Kidney (tissue), 14 donors: ENCODE results near the gene SMIM20. TPM values are rescaled to one million over a fixed set of nuclear protein-coding genes. Genes with fewer than 3 reads are reported as not detected.

ENCODE experiments used
- DNase-seq, 5 donors: peaks; one replicate each; pipeline ENCODE4 v3.0.0-alpha.2; 2013 to 2020
- FAIRE-seq: peaks from 2 replicates; lab custom pipeline; 2012; peaks lifted over from hg19 to GRCh38; lab: Jason Lieb, UNC
- H3K27ac ChIP-seq, 2 donors: one replicate each; pipeline ENCODE4 v1.7.0; 2013; ENCODE audit warnings: low read depth in 2 of 2, low read length in 2 of 2, inconsistent platforms in 1 of 2
- H3K27me3 ChIP-seq: one replicate; pipeline ENCODE4 v1.7.1; 2013; ENCODE audit warnings: low read length, inconsistent platforms; ENCODE audit not compliant: control insufficient read depth, insufficient read depth
- H3K36me3 ChIP-seq, 3 donors: one replicate each; pipeline versions ENCODE4 v1.7.0 to v1.7.1; 2013; ENCODE audit warnings: low read length in 3 of 3, control low read depth in 1 of 3, inconsistent platforms in 1 of 3; ENCODE audit not compliant: insufficient read depth in 3 of 3, control insufficient read depth in 2 of 3
- H3K4me1 ChIP-seq, 3 donors: one replicate each; pipeline versions ENCODE4 v1.7.0 to v1.7.1; 2013; ENCODE audit warnings: low read length in 3 of 3, inconsistent platforms in 1 of 3, low read depth in 1 of 3; ENCODE audit not compliant: control insufficient read depth in 2 of 3, insufficient read depth in 2 of 3
- H3K4me3 ChIP-seq, 3 donors: one replicate each; pipeline versions ENCODE4 v1.7.0 to v1.8.1; 2013; ENCODE audit warnings: low read length in 3 of 3, control low read depth in 1 of 3, inconsistent platforms in 1 of 3
- H3K9ac ChIP-seq, 3 donors: one replicate each; pipeline versions ENCODE4 v1.7.0 to v1.7.1; 2013; ENCODE audit warnings: low read length in 3 of 3, control low read depth in 1 of 3, inconsistent platforms in 1 of 3
- H3K9me3 ChIP-seq, 3 donors: one replicate each; pipeline versions ENCODE4 v1.7.0 to v1.7.1; 2013; ENCODE audit warnings: low read length in 3 of 3, control low read depth in 1 of 3, inconsistent platforms in 1 of 3; ENCODE audit not compliant: control insufficient read depth in 2 of 3, insufficient read depth in 1 of 3
- CTCF ChIP-seq: IDR thresholded peaks from 3 replicates; pipeline ENCODE4 v1.5.1; 2012; ENCODE audit warnings: mild to moderate bottlenecking, moderate library complexity, borderline replicate concordance; ENCODE audit not compliant: insufficient read depth; ENCODE audit errors: extremely low read depth
- intact Hi-C: fragments of 100-400 bp; cut with DNase I; formaldehyde crosslinking; loops from one replicate; pipeline ENCODE4 v1.11.1; 2022
- polyA plus RNA-seq: library from polyadenylated mRNA; stranded (reverse); fragments of 350-450 nt; fragmentation: Illumina TruSeq; extraction: RNeasy Lipid Tissue Mini Kit (QIAGEN cat#74804); gene quantifications from one replicate; pipeline ENCODE4 v1.2.3, GENCODE V29; 2014; ENCODE audit warnings: low read depth, low replicate concordance; ENCODE audit not compliant: insufficient read depth
- total RNA-seq: library from RNA; stranded (reverse); fragmentation: NEBNext Ultra II Directional; extraction: Animal tissue kit (Norgen Biotek cat#: 25700); gene quantifications from one replicate; pipeline ENCODE4 v1.2.1, GENCODE V29; 2021
- donor health status: control.
- donor health status: control.
- donor health status: control.
- donor health status: control.
- donor health status: control.
- donor health status: DM: yes; HTN: yes; CAD: no.
- donor health status: Normal renal cell carcinoma (clear cell type).

Gene SMIM20
- total and polyA plus RNA-seq, 2 donors from 2014 or later = 23.8 to 97.2 TPM

- H3K4me3 ChIP-seq = no peak overlapping the region
- no peak overlapping the region for H3K9ac ChIP-seq
- no peaks in the 10 kb centered on the region for H3K9me3 ChIP-seq
- TF ChIP-seq CTCF = no peak
- no peaks in the 10 kb centered on the region for H3K4me1 ChIP-seq
- no peak for FAIRE-seq
- DNase-seq = no peak
- no peak overlapping the region for H3K27ac ChIP-seq
- H3K36me3 ChIP-seq = no peaks in the 10 kb centered on the region
- H3K27me3 ChIP-seq = no peaks in the 10 kb centered on the region
- intact Hi-C loops = no loop called here
Measured at GRCh38 chr4:25938787-25939186, 24.8 kb downstream of the SMIM20 start.

GRCh38 chr4:25939330-25939729 is 25.3 kb downstream of the SMIM20 start:
- Histone ChIP-seq H3K27me3 (no peaks in the 10 kb centered on the region), H3K27ac (no peak overlapping the region), H3K4me3 (no peak overlapping the region), H3K36me3 (no peaks in the 10 kb centered on the region), H3K4me1 (no peaks in the 10 kb centered on the region), H3K9ac (no peak overlapping the region), H3K9me3 (no peaks in the 10 kb centered on the region)
- intact Hi-C loops = no loop called here
- no peak for TF ChIP-seq CTCF
- DNase-seq = no peak
- no peak for FAIRE-seq

GRCh38 chr4:25941457-25942221 is 27.6 kb downstream of the SMIM20 start:
- no peak for TF ChIP-seq CTCF
- Histone ChIP-seq H3K27ac (no peak overlapping the region), H3K4me1 (no peaks in the 10 kb centered on the region), H3K36me3 (no peaks in the 10 kb centered on the region), H3K9me3 (no peaks in the 10 kb centered on the region), H3K4me3 (no peak overlapping the region), H3K9ac (no peak overlapping the region), H3K27me3 (no peaks in the 10 kb centered on the region)
- intact Hi-C loops = no loop called here
- FAIRE-seq = no peak
- DNase-seq = no peak
